HG03575 (cell line): ENCODE results near the gene INHBB.

Experiments used
- ATAC-seq: cut with Tn5 transposase; IDR thresholded peaks from one replicate; pipeline ENCODE4 v1.9.1; 2021; ENCODE audit not compliant: unreplicated experiment, insufficient number of reproducible peaks, low FRiP score; ENCODE audit errors: extremely low read depth

Gene INHBB

DNA sequence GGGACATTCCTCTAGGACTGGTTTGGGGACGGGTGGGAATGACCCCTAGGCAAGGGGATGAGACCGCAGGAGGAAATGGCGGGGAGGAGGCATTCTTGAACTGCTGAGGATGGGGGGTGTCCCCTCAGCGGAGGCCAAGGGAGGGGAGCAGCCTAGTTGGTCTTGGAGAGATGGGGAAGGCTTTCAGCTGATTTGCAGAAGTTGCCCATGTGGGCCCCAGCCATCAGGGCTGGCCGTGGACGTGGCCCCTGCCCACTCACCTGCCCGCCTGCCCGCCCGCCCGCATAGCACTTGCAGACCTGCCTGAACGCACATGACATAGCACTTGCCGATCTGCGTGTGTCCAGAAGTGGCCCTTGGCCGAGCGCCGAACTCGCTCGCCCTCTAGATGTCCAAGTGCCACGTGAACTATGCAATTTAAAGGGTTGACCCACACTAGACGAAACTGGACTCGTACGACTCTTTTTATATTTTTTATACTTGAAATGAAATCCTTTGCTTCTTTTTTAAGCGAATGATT lies 4.9 kb downstream of the INHBB start:
- no peak for ATAC-seq

DNA sequence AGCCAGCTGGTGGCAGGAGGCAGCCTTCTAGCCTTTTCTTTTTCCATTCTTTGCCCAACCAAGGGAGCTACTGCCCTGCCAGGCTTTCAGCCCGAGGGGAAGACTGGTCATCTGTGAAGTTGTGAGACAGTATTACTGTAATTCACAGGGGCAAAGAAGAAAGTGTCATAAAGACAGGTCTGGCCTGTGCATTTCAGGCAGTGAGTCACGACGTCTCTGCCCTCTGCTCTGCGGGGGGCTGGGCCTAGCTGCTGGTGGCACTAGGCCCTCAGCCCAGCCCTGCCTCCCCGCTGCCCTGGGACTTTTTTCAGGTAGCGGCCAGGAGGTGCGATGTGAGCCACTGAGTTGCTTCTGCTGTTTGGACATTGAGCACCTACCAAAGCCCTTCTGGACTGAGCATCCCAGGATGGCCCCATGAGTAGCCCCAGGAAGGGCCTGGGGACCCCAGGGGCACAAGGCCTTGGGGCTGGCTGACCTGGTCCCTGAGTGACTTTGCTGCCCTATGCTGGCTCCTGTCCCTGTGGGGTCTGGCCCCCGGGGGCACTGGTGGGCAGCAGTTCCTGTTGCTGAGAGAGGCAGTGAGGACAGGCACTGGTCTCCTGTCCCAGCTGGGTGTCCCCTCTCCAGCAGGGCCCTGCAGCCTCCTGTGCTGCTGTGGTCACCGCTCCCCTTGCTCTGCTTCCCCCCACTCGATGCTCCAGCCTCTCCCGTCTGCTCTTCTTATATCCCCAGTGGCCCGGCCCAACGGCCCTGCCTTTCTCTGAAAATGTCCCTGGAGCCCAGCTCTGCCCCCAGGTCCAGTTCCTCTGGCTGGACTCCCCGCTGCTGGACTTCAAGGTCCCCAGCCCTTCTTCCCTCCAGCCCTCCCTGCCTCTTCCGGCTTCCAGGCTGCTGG lies 7.0 kb downstream of the INHBB start:
- ATAC-seq, result no peak

DNA sequence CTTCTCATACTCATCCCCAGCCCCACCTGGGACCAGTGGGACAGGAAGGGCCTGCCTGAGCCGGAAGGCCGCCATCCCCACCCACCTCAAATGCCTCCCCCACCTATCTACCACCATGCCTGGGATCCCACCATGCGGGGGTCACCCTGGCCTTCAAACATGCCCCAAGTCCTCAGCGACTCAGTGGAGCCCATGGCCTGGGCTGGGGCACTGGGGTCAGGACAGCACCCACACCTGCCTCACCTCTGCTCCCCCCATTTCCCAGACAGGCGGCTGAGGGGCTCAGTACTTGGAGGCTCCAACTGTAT lies 7.6 kb downstream of the INHBB start:
- no peak for ATAC-seq

DNA sequence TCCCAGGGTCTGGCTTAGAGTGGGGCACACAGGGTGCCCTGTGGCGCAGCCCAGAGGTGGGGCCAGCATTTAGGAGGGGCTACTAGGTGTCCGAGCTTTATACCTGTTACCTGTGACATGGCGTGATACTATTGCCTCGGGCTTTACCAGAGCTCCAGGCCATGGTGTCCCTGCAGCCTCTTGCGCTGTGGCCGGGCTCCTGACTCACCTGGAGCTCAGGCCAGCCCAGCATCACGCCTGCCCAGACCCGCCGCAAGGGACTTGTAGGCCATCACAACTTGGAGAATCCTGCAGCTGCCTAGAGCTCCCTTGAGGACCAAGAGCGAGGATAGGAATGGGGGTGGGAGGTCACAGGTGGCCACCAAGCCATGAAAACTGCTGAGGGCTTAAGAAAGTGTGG lies 8.0 kb downstream of the INHBB start:
- no peak for ATAC-seq

DNA sequence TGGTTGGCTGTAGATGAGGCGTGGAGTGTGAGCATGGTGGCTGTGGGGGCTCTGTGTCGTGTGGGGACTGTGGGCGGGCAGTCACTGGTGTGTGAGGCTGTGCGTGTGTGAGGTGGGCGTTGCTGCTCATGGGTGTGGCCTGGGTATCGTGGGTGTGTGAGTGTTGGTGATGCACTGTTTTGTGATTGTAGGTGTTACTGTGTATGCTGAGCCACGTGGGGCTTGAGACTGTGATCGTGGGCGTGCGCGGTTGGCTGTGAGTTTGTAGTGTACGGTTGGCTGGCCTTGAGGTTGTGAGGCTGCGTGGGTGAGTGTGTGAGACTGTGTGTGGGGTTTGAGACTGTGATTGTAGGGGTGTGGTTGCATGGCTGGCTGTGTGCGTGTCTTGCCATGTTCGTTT lies 8.5 kb downstream of the INHBB start:
- no peak for ATAC-seq

DNA sequence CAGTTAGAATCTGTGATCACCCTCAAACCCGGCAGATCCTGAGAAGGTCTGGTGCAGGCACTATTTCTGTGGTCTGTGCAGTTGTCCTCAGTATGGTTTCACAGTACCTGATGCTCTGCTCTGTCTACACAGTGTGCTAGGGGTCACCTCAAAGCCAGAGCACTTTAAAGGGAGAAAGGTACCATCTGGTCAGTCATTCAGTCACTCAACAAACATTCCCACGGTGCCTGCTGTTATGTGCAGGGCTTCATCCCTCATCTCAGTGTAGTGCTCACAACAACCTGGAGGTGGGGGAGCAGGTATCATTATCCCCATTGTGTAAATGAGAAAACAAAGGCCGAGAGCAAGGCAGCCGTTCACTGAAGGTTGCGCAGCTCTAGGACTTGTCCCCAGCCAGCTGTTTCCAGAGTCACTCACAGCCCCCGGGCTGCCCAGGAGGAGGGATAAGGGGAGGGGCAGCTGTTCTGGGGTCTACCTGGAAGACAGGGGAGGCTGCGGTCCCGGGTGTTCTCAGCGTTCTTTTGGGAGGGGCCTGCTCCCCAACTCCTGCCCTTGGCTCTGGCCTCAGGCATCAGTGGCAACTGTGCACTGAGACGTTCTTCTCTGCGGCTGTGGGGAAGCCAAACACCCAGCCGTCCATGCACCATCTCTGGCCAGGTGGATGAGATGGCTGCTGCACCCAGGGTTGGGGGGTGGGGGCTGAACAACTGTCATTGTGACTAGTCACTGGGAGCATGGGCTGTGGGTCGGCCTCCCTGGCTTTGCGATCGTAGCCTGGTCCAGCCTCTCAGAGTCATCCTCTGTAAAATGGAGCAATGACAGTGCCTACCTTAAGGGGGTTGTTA lies 9.2 kb downstream of the INHBB start:
- no peak for ATAC-seq

DNA sequence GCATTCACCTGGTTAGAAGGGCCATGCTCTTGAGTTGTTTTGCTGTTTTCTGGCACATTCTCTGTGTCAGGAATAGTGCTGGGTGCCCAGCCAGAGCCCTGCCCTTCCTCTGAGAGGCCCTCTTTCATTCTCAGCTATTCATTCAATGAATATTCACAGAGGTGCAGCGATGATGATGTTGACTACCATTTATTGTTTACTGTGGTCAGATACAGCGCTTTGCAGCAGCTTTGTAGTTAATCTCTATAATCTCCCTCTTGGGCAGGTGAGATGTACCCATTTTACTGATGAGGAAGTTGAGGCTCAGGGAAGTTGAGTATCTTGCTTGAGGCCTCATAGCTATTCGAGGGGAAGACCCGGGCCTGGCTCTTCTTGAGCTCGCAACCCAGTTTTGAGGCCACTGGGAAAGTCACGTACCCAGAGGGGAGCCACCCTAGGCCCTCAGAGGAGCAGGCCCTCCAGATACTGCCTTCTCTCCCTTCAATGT lies 9.9 kb downstream of the INHBB start:
- ATAC-seq, result no peak

DNA sequence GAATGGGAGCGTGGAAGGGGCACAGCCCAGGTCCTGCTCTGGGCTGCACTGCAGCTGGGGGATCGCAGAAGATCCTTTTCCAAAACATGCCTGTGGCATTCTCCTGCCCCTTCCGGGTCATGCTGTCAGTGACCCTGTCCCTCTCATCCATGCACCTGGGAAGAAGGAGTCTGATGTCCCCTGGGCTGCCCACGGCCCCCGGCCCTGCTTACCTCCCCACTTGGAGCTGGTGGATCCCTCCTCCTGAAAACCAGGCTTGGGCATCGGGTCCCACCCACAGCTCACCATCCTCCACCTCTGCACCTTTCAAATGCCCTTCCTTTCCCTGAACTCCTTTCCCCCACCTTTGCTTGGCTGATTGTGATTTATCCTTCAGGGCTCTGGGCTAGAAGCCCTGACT lies 11.8 kb downstream of the INHBB start:
- no peak for ATAC-seq

DNA sequence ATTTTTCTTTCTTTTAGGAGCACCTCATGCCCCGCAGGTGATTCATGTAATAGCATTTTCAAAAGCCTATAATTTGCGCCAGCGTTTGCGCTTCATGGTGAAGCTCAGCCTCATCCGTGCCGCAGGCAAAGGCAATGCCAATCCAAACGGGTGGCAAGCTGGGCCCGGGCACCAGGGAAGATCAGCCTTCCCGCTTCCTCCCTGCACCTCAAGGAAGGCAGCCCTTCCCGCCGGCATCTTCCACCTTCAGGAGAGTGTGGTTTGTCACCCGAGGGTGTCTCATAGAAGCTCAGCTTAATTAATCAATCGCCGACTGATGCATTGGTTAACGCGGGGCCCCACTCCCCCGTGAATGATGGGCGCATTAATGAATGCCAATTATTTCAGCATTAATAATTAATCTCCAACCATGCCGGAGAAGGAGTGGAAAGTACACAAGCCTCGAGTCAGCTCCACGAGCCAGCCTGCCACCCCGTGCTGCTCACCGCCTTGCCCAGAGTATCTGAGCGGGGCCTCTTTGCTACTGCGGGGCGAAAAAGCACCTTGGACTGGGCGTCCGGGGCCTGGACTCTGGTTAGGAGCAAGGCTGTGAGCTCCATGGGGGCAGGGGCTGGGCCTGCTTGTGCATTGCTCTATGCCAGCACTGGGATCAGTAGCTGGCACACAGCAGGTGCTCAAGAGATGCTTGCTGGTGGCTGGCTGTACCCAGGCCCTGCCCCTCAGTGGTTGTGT lies 13.0 kb downstream of the INHBB start:
- no peak for ATAC-seq

DNA sequence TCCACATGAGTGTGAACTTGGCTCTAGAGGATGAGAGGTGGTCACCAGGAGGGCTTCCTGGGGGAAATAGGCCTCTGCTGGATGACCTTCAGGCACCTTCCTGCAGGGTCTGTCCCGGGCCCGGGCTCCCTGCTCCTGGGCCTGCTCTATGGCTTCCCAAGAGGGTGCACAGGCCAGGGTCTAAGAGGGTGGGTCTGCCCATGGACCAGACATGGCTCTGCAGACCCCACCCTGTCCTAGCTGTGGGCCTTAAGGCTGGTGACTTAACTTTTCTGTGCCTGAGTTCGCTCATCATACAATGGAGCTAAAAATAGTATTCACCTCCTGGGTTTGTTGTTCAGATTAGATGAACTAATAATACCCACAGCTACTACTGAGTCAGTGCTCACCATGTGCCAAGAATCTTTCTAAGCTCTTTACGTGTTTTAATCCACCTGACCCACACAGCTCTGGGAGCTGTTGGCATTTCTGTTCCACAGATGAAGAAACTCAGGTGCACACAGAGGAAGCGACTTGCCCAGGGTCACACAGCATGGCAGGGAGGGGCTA lies 14.4 kb downstream of the INHBB start:
- no peak for ATAC-seq

DNA sequence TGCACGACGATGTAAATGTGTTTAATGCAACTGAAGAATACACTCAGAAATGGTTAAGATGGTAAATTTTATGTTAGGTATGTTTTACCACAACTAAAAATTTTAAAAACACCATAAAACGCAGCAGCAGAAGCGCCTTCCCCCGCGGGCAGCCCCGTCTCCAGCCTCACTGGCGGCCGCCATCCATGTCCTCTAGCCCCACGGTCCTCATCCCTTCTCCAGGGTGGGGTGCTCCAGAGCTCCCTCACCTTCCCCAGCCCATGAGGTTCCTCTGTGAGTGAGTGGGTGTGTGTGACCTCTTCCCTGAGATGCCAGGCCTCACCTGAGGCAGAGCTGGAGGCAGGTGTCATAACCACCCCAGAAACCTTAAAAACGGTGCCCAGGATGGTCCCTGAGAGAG lies 17.0 kb downstream of the INHBB start:
- no peak for ATAC-seq

DNA sequence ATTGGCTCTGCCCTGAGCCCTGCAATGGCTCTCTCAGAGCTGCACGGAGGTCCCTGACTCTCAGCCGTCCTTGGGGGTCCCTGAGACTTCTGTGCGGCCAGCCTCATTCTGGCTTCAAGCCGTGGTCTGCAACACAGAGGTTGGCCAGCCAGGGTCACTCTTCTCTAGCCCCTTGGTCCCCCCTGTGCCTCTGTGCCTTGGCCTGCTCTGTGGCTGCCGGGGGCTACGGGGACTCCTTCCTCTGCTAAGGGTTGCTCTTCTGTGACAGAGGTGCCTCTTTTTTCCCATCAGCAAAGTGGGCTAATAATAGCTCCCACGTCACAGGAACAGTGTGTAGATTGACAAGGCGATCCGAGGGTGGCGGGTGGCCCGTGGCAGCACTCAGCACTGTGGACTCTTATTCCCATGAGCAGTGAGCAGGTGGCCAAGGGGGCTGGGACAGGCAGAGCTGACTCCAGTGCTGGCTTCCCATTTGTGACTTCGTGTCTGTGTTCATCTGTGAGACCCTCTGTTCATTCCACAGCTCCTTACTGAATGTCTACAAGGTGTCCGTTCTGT lies 19.4 kb downstream of the INHBB start:
- no peak for ATAC-seq

DNA sequence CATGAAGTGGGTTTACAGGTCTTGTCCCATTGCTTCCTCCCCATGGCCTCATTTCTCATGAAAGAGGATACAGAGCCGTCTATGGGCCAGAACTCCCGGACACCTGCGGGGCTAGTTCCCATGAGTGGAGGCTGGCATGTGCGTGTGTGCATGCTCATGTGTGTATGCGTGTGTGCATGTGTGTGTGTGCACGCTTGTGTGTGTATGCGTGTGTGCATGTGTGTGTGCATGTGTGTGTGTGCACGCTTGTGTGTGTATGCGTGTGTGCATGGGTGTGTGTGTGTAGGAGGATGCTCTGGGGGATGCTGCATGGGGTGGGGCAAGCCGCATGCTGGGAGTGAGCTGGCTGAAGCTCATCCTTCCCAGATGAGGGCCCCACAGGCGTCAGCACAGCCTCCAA lies 20.8 kb downstream of the INHBB start:
- no peak for ATAC-seq

DNA sequence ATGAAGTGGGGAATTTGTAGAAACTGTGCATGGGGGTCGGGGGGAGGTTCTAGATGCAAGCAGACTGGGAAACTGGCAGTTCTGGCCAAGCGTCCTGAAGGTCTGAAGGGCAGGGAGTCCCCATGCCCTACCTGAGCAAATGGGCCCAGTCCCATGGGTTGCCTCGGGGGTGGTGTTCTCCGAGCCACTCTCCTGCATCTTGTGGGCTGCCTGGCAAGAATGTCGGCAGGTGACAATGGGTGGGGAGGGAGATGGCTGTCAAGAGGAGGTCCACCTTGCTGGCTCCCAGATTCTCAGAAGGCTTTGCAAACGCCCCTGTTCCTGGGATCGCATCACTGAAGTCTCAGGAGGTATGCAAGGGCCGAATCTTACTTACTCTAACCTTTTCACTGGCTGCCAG lies 21.3 kb downstream of the INHBB start:
- ATAC-seq, result no peak

DNA sequence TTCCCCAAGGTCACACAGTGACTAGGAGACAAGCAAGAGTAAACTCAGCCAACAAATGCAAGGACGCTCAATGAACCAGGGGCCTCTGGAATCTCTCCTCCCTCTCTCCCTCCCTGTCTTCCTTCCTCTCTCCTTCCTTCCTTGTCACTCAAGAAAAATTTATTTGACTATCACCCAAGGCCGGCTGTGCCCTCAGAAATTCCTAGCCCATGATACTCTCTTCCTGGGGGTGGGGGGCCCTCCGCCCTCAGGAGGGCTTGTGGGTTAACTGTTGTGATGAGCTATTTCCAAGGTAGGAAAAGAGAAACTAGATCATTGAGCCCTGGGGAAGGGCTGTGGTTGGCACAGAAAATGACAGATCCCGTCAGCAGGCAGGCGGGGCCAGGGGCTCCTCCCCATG lies 21.7 kb downstream of the INHBB start:
- ATAC-seq, result no peak

DNA sequence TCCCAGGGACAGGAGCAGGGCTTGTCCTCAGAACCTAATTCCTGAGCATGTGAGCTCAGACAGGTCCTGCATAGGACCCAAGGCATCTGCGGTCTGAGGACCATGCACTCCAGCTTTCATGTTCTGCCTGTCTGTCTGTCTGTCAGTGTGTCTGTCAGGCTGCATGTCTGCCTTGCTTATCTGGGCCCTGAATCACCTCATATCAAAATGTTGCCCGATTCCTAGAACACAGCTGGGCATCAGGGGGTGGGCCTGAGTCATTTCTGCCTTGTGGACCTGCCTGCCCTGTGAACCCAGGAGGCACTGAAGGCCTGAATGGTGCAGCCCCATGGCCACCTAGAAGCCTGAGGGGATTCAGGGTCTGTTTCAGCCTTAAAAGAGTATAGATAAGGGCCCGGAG lies 22.1 kb downstream of the INHBB start:
- no peak for ATAC-seq

DNA sequence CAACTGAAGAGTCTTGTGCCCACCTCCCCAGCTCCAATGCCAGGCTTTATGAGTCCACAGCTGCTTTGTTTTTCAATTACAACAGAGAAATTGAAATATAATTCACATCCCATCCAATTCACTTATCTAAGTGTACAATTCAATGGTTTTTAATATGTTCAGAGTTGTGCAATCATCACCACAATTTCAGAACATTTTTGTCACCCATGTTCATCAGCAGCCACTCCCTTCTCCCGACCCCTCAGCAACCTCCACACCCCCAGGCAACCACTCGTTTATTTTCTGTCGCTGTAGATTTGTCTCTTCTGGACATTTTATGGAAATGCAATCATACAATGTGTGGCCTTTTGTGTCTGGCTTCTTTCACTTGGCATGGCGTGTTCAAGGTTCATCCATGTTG lies 23.3 kb downstream of the INHBB start:
- ATAC-seq, result no peak

DNA sequence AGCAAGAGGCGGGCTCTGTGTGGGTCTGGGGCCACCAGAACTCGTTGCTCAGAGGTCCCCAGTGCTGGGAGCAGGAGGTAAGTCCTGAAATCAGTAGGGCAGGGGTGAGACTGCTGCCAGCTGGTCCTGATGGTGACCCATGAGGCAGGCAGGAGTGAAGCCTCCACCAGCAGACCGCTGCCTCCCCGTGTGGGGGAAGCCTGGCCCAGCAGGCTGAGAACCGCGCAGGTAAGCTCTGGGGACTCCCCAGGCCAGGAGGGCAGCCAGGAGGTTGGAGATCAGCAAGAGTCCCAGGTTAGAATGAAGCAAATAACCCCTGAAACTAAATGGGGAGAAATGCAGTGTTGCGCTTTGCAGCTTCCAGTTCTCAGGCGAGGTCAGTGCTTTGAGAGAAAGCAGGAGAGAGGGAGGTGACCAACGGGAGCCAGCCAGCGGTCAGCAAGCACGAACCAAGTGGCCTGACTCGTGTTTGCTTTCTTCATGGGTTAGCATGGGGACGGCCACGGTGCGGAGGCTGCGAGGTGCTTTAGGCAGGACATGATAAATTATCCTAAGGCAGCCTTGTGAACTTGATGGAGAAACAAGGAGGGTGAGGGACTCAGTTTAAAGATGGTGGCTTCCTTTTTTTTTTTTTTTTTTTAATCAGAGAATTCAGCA lies 26.2 kb downstream of the INHBB start:
- ATAC-seq, result no peak
